ENCODE measurements around the gene SV2C. TPM values are rescaled to one million over a fixed set of nuclear protein-coding genes. Genes with fewer than 3 reads are reported as not detected.

SV2C gene
- polyA plus RNA-seq, 3 donors: 0.04 to 0.05 TPM; not detected in 1

GRCh38 chr5:76380346-76381066 lies 297.3 kb downstream of the SV2C start:
- WGBS, 3 donors: 66 to 83% (median 79%) methylated on average over 7 of the region's 7 CpGs
- H3K27ac ChIP-seq (ENCODE audit: low read depth, low read length): no peak overlapping the region

- no peak overlapping the region for H3K27ac ChIP-seq (ENCODE audit: low read depth, low read length)
- WGBS, 3 donors: 81 to 93% (median 83%) methylated on average over 4 of the region's 4 CpGs
Measured at GRCh38 chr5:76383126-76383832, 300.1 kb downstream of the SV2C start.

GRCh38 chr5:76384189-76384588 lies 301.0 kb downstream of the SV2C start:
- WGBS, 3 donors: 8 to 49% (median 34%) methylated on average over 4 of the region's 4 CpGs
- no peak overlapping the region for H3K27ac ChIP-seq (ENCODE audit: low read depth, low read length)

GRCh38 chr5:76384705-76385104 lies 301.5 kb downstream of the SV2C start:
- no peak overlapping the region for H3K27ac ChIP-seq (ENCODE audit: low read depth, low read length)
- 74 to 83% (median 82%) methylated on average over 3 of the region's 3 CpGs for WGBS, 3 donors

- no peak overlapping the region for H3K27ac ChIP-seq (ENCODE audit: low read depth, low read length)
- 46 to 92% (median 92%) methylated on average over 5 of the region's 5 CpGs for WGBS, 3 donors
Measured at GRCh38 chr5:76385540-76385939, 302.4 kb downstream of the SV2C start.

- H3K27ac ChIP-seq (ENCODE audit: low read depth, low read length): no peak overlapping the region
- 33 to 79% (median 76%) methylated on average over 5 of the region's 5 CpGs for WGBS, 3 donors
Measured at GRCh38 chr5:76386360-76386759, 303.2 kb downstream of the SV2C start.

- H3K27ac ChIP-seq (ENCODE audit: low read depth, low read length): no peak overlapping the region
- WGBS, 3 donors: 23 to 93% (median 86%) methylated on average over 1 of the region's 1 CpG
Measured at GRCh38 chr5:76388236-76388635, 305.1 kb downstream of the SV2C start.

GRCh38 chr5:76388791-76389512 lies 305.8 kb downstream of the SV2C start:
- no peak overlapping the region for H3K27ac ChIP-seq (ENCODE audit: low read depth, low read length)
- 68 to 92% (median 89%) methylated on average over 11 of the region's 11 CpGs for WGBS, 3 donors

GRCh38 chr5:76389513-76390154 lies 306.5 kb downstream of the SV2C start:
- WGBS, 3 donors: 44 to 88% (median 85%) methylated on average over 13 of the region's 13 CpGs
- H3K27ac ChIP-seq (ENCODE audit: low read depth, low read length): no peak overlapping the region

GRCh38 chr5:76391014-76391413 lies 307.8 kb downstream of the SV2C start:
- 62 to 85% (median 72%) methylated on average over 9 of the region's 9 CpGs for WGBS, 3 donors
- no peak overlapping the region for H3K27ac ChIP-seq (ENCODE audit: low read depth, low read length)

- no peak overlapping the region for H3K27ac ChIP-seq (ENCODE audit: low read depth, low read length)
- 60 to 78% (median 73%) methylated on average over 5 of the region's 5 CpGs for WGBS, 3 donors
Measured at GRCh38 chr5:76393035-76393680, 310.0 kb downstream of the SV2C start.

GRCh38 chr5:76397200-76397599 lies 314.0 kb downstream of the SV2C start:
- H3K27ac ChIP-seq (ENCODE audit: low read depth, low read length): no peak overlapping the region
- WGBS, 3 donors: 93 to 95% (median 94%) methylated on average over 2 of the region's 2 CpGs

GRCh38 chr5:76399268-76399667 lies 316.1 kb downstream of the SV2C start:
- 92 to 97% (median 96%) methylated on average over 2 of the region's 2 CpGs for WGBS, 3 donors

GRCh38 chr5:76400466-76400865 lies 317.3 kb downstream of the SV2C start:
- WGBS, 3 donors: 65 to 77% (median 70%) methylated on average over 5 of the region's 5 CpGs
- no peak overlapping the region for H3K27ac ChIP-seq (ENCODE audit: low read depth, low read length)

More at GRCh38 chr5:76399268-76399667, 316.1 kb downstream of the SV2C start:
- no peak overlapping the region for H3K27ac ChIP-seq (ENCODE audit: low read depth, low read length)

GRCh38 chr5:76401801-76402250 lies 318.6 kb downstream of the SV2C start:
- H3K27ac ChIP-seq (ENCODE audit: low read depth, low read length): no peak overlapping the region

GRCh38 chr5:76402251-76402885 lies 319.2 kb downstream of the SV2C start:
- H3K27ac ChIP-seq (ENCODE audit: low read depth, low read length): no peak overlapping the region
- WGBS, 3 donors: 1 to 2% (median 1%) methylated on average over 25 of the region's 25 CpGs

More at GRCh38 chr5:76401801-76402250, 318.6 kb downstream of the SV2C start:
- 15 to 23% (median 20%) methylated on average over 11 of the region's 11 CpGs for WGBS, 3 donors

- WGBS, 3 donors: 0% methylated on average over 82 to 92 of the region's 92 CpGs
Measured at GRCh38 chr5:76402886-76403765, 319.9 kb downstream of the SV2C start, which contains the start of gene IQGAP2. Gene IQGAP2 (plus strand): TSS chr5:76403285. CDS start chr5:76403546, 261 bp downstream.

More at GRCh38 chr5:76402886-76403765, 319.9 kb downstream of the SV2C start, which contains the start of gene IQGAP2:
- H3K27ac ChIP-seq (ENCODE audit: low read depth, low read length): no peak within 1 kb of the TSS
